GM18873 (cell line): ENCODE data around the gene SEMA5A.

Source experiments
- ATAC-seq: cut with Tn5 transposase; IDR thresholded peaks from one replicate; pipeline ENCODE4 v1.9.1; 2021; ENCODE audit warnings: mild to moderate bottlenecking, moderate library complexity, moderate number of reproducible peaks; ENCODE audit not compliant: unreplicated experiment, low FRiP score

The SEMA5A gene

GRCh38 chr5:9054821-9055589, 490.9 kb downstream of the SEMA5A start:
- ATAC-seq, result no peak

- no peak for ATAC-seq
These were observed 491.6 kb downstream of the SEMA5A start for GRCh38 chr5:9054322-9054721.

GRCh38 chr5:9052421-9052820, 493.5 kb downstream of the SEMA5A start:
- ATAC-seq, result no peak

- no peak for ATAC-seq
These were observed 494.1 kb downstream of the SEMA5A start for GRCh38 chr5:9051779-9052178.

- no peak for ATAC-seq
These were observed 497.9 kb downstream of the SEMA5A start for GRCh38 chr5:9047932-9048331.

GRCh38 chr5:9046756-9047481, 499.0 kb downstream of the SEMA5A start:
- no peak for ATAC-seq

GRCh38 chr5:9045946-9046345, 499.9 kb downstream of the SEMA5A start:
- ATAC-seq, result no peak

GRCh38 chr5:9042241-9042640, 503.6 kb downstream of the SEMA5A start:
- ATAC-seq, result no peak

GRCh38 chr5:9040475-9040874, 505.4 kb downstream of the SEMA5A start:
- ATAC-seq, result no peak

- ATAC-seq, result no peak
These were observed 508.8 kb downstream of the SEMA5A start for GRCh38 chr5:9037048-9037447.

GRCh38 chr5:9035346-9035745, 510.5 kb downstream of the SEMA5A start:
- ATAC-seq, result no peak

GRCh38 chr5:9034649-9035048, 511.2 kb downstream of the SEMA5A start:
- ATAC-seq, result no peak

GRCh38 chr5:9033524-9033923, 512.4 kb downstream of the SEMA5A start:
- no peak for ATAC-seq

GRCh38 chr5:9025942-9026341, 519.9 kb downstream of the SEMA5A start:
- no peak for ATAC-seq

GRCh38 chr5:9020996-9021395, 524.9 kb downstream of the SEMA5A start:
- no peak for ATAC-seq

GRCh38 chr5:9015937-9016270, 530.0 kb downstream of the SEMA5A start:
- no peak for ATAC-seq

GRCh38 chr5:9015260-9015936, 530.5 kb downstream of the SEMA5A start:
- ATAC-seq, result no peak

GRCh38 chr5:9013147-9013546, 532.7 kb downstream of the SEMA5A start:
- no peak for ATAC-seq

GRCh38 chr5:9009931-9010651, 535.8 kb downstream of the SEMA5A start:
- no peak for ATAC-seq

- ATAC-seq, result no peak
These were observed 548.3 kb downstream of the SEMA5A start for GRCh38 chr5:8997542-8998070.

- ATAC-seq, result no peak
These were observed 552.8 kb downstream of the SEMA5A start for GRCh38 chr5:8993031-8993430.
